CD14-positive monocyte (primary cell): ENCODE results near the gene ATRX. TPM values are rescaled to one million over a fixed set of nuclear protein-coding genes. Genes with fewer than 3 reads are reported as not detected.
"Not testable (repeated sequence)": the region's sequence is repeated elsewhere in the genome, so short reads cannot be mapped to it uniquely, and the experiment has no call there.

Source experiments
- DNase-seq, 3 donors: peaks; one replicate each; pipeline ENCODE4 v3.0.0-alpha.2; 2011 to 2022
- H2AFZ ChIP-seq: 2 replicates; pipeline ENCODE4 v1.6.0; 2012; ENCODE audit warnings: mild to moderate bottlenecking, low read depth, low read length, inconsistent platforms; ENCODE audit not compliant: insufficient read depth, poor library complexity, severe bottlenecking
- H3K27ac ChIP-seq, 2 donors: 1 replicate in 1 of 2; 2 replicates in 1 of 2; pipeline ENCODE4 v1.5.1; 2012 to 2013; ENCODE audit warnings: low read length in 2 of 2, control low read depth in 1 of 2, inconsistent platforms in 1 of 2, low read depth in 1 of 2, mild to moderate bottlenecking in 1 of 2
- H3K27me3 ChIP-seq, 2 donors: one replicate each; pipeline versions ENCODE4 v1.6.0 to v1.6.1; 2011 to 2013; ENCODE audit warnings: low read length in 2 of 2; ENCODE audit not compliant: control insufficient read depth in 2 of 2, insufficient read depth in 2 of 2
- H3K36me3 ChIP-seq, 2 donors: replicated peaks in 1 of 2; 1 replicate in 1 of 2; 2 replicates in 1 of 2; pipeline versions ENCODE4 v1.5.1 to v1.6.1; 2012 to 2013; ENCODE audit warnings: low read length in 2 of 2, control low read depth in 1 of 2, inconsistent platforms in 1 of 2, mild to moderate bottlenecking in 1 of 2; ENCODE audit not compliant: insufficient read depth in 2 of 2, control insufficient read depth in 1 of 2
- H3K4me1 ChIP-seq, 2 donors: 1 replicate in 1 of 2; 2 replicates in 1 of 2; pipeline versions ENCODE4 v1.5.1 to v1.6.1; 2012 to 2013; ENCODE audit warnings: low read length in 2 of 2, control low read depth in 1 of 2, inconsistent platforms in 1 of 2, mild to moderate bottlenecking in 1 of 2, moderate library complexity in 1 of 2; ENCODE audit not compliant: insufficient read depth in 2 of 2, control insufficient read depth in 1 of 2
- H3K4me2 ChIP-seq: replicated peaks from 2 replicates; pipeline ENCODE3; 2012; ENCODE audit warnings: low read length, moderate library complexity, mild to moderate bottlenecking; ENCODE audit not compliant: poor library complexity, severe bottlenecking; ENCODE audit errors: extremely low read depth
- H3K4me3 ChIP-seq, 3 experiments: fragments of 200-600 bp in 1 of 3; sonication (generic) in 1 of 3; replicated peaks in 1 of 3; 1 replicate in 2 of 3; 2 replicates in 1 of 3; pipeline ENCODE4 v1.5.1; 2011 to 2013; ENCODE audit warnings: low read length in 3 of 3, mild to moderate bottlenecking in 3 of 3, control low read depth in 2 of 3, low read depth in 2 of 3, inconsistent platforms in 1 of 3, moderate library complexity in 1 of 3
- H3K79me2 ChIP-seq: 2 replicates; pipeline ENCODE4 v1.6.0; 2012; ENCODE audit warnings: mild to moderate bottlenecking, control low read depth, inconsistent platforms, low read length, moderate library complexity; ENCODE audit not compliant: insufficient read depth
- H3K9ac ChIP-seq: 2 replicates; pipeline ENCODE4 v1.6.0; 2017; ENCODE audit warnings: low read length, mild to moderate bottlenecking; ENCODE audit not compliant: insufficient read depth, poor library complexity, severe bottlenecking
- H3K9me3 ChIP-seq, 2 donors: replicated peaks in 1 of 2; 1 replicate in 1 of 2; 2 replicates in 1 of 2; pipeline versions ENCODE4 v1.5.1 to v1.6.1; 2012 to 2013; ENCODE audit warnings: low read length in 2 of 2, control low read depth in 1 of 2; ENCODE audit not compliant: control insufficient read depth in 1 of 2, insufficient read depth in 1 of 2
- H4K20me1 ChIP-seq: 2 replicates; pipeline ENCODE4 v1.6.0; 2012; ENCODE audit warnings: mild to moderate bottlenecking, low read length, control low read depth, moderate library complexity; ENCODE audit not compliant: insufficient read depth
- H3K27ac Mint-ChIP-seq, 7 donors: one replicate each; pipeline ENCODE4 v1.8.0; 2020; ENCODE audit warnings: mild to moderate bottlenecking in 7 of 7, mixed read lengths in 7 of 7, moderate library complexity in 6 of 7, inconsistent platforms in 2 of 7
- H3K27me3 Mint-ChIP-seq, 3 donors: one replicate each; pipeline ENCODE4 v1.8.0; 2021 to 2022; ENCODE audit warnings: low read depth in 3 of 3, mild to moderate bottlenecking in 3 of 3, mixed read lengths in 3 of 3, moderate library complexity in 3 of 3, inconsistent platforms in 1 of 3
- H3K36me3 Mint-ChIP-seq, 2 donors: one replicate each; pipeline ENCODE4 v1.8.0; 2020; ENCODE audit warnings: mixed read lengths in 2 of 2, inconsistent platforms in 1 of 2, mild to moderate bottlenecking in 1 of 2
- H3K4me1 Mint-ChIP-seq: one replicate; pipeline ENCODE4 v1.8.0; 2020; ENCODE audit warnings: mild to moderate bottlenecking, mixed read lengths
- H3K4me3 Mint-ChIP-seq, 2 donors: one replicate each; pipeline ENCODE4 v1.8.0; 2020; ENCODE audit warnings: mild to moderate bottlenecking in 2 of 2, mixed read lengths in 2 of 2, moderate library complexity in 1 of 2
- H3K9me3 Mint-ChIP-seq, 7 donors: one replicate each; pipeline ENCODE4 v1.8.0; 2020 to 2022; ENCODE audit warnings: mixed read lengths in 7 of 7, mild to moderate bottlenecking in 6 of 7, moderate library complexity in 6 of 7, inconsistent platforms in 2 of 7
- CTCF ChIP-seq: fragments of 200-600 bp; IDR thresholded peaks from one replicate; pipeline ENCODE4 v1.8.0; 2022; ENCODE audit warnings: antibody characterized with exemption, mild to moderate bottlenecking
- WGBS: methylation state at CpG from one replicate; pipeline ENCODE4 v1.1.5; 2013; ENCODE audit warnings: missing lambda C conversion rate; ENCODE audit not compliant: insufficient coverage; 5-methylcytosine and 5-hydroxymethylcytosine counted together
- intact Hi-C, 2 donors: fragments of 100-400 bp; cut with micrococcal nuclease; formaldehyde crosslinking; loops; one replicate each; pipeline versions ENCODE4 v1.15.0 to v1.15.1; 2023
- polyA minus RNA-seq: library from RNA; depleted of rRNA, polyadenylated mRNA; stranded (reverse); fragments of >200 nt; gene quantifications from 2 replicates; pipeline ENCODE4 v1.2.3, GENCODE V29; 2012
- polyA plus RNA-seq, 3 donors: library from polyadenylated mRNA; depleted of rRNA in 1 of 3; unstranded in 2 of 3; stranded (reverse) in 1 of 3; fragments of 300-500 nt in 2 of 3; fragments of >200 nt in 1 of 3; fragmentation: Illumina TruSeq in 2 of 3; gene quantifications; 1 replicate in 2 of 3; 2 replicates in 1 of 3; pipeline ENCODE4 v1.2.3, GENCODE V29; 2012 to 2021
- total RNA-seq, 12 experiments: library from RNA in 1 of 12; stranded (reverse) in 1 of 12; fragments of 120-200 nt in 1 of 12; gene quantifications; one replicate each; pipeline ENCODE4 v1.2.4 and lab custom pipeline; 2013 to 2026; ENCODE audit warnings: mixed read lengths in 6 of 12, inconsistent platforms in 1 of 12

ATRX gene
- 38.7 TPM for total RNA-seq (2013)
- polyA plus RNA-seq (10 to 100 TPM in 2 of 3 donors, 1 to 10 TPM in 1; 8.6 to 18.3 (median 17.3) TPM), polyA minus RNA-seq (15.2 and 27.0 TPM in 2 replicates), total RNA-seq (lab: John Stamatoyannopoulos, UW) (48.7 to 154 (median 117) reads per million in 11 experiments)

- H3K36me3 ChIP-seq, result no peaks in the 10 kb centered on the region
- H3K9me3 ChIP-seq, result no peaks in the 10 kb centered on the region
- H3K27me3 ChIP-seq, result no peaks in the 10 kb centered on the region
- H3K79me2 ChIP-seq, result peaks cover 59% of the 10 kb centered on the region
- intact Hi-C loops, result loop anchor here in 1 of 2 donors (5.0 kb wide), 1 partner anchor 112 kb away; the partner anchor contains the start of genes COX7B and MAGT1
- peak within 1 kb of the TSS; percentile 98 to 99 (median 99) for H3K27ac Mint-ChIP-seq
- peaks cover 26% of the 10 kb centered on the region for H3K4me1 Mint-ChIP-seq
- peaks cover 0 to 6% (median 0%) of the 10 kb centered on the region in 7 donors for H3K9me3 Mint-ChIP-seq
- H3K36me3 Mint-ChIP-seq, result no peaks in the 10 kb centered on the region
- H3K27ac ChIP-seq, result peak within 1 kb of the TSS; percentile 94 to 96
- H3K4me3 Mint-ChIP-seq, result peak within 1 kb of the TSS; percentile 97 to 98
- no peak for TF ChIP-seq CTCF
- H3K4me3 ChIP-seq, result peak within 1 kb of the TSS; percentile 64 to 89 (median 83)
- peak; percentile 59 to 76 (median 72) for DNase-seq
- H3K4me2 ChIP-seq, result peak within 1 kb of the TSS; percentile 73
- peaks cover 3% of the 10 kb centered on the region for H4K20me1 ChIP-seq
- WGBS, result 0% methylated on average over 24 of the region's 61 CpGs
- H3K27me3 Mint-ChIP-seq, result peaks cover 0 to 3% (median 0%) of the 10 kb centered on the region in 3 donors
- peak within 1 kb of the TSS; percentile 71 for H2AFZ ChIP-seq
- H3K9ac ChIP-seq, result peak within 1 kb of the TSS; percentile 83
- H3K4me1 ChIP-seq, result peaks cover 23 to 25% of the 10 kb centered on the region in 2 donors
Observed at GRCh38 chrX:77785486-77786364, at the start of gene ATRX. ATRX (minus strand) TSS chrX:77786216; CDS start chrX:77786001, 215 bp downstream.

- DNase-seq, H2AFZ ChIP-seq, H3K9me3 ChIP-seq, H3K27ac Mint-ChIP-seq, H3K4me3 Mint-ChIP-seq, H3K4me2 ChIP-seq, H3K79me2 ChIP-seq, H3K4me1 Mint-ChIP-seq, H3K9ac ChIP-seq, H3K4me1 ChIP-seq, H3K27ac ChIP-seq, H3K27me3 ChIP-seq, intact Hi-C loops, H4K20me1 ChIP-seq, H3K27me3 Mint-ChIP-seq, H3K4me3 ChIP-seq, H3K9me3 Mint-ChIP-seq: not testable (repeated sequence)
- H3K36me3 ChIP-seq, result peaks cover 9 to 21% of the 10 kb centered on the region in 2 donors
- WGBS, result no CpG with 5 or more reads among the region's 5 CpGs
- H3K36me3 Mint-ChIP-seq, result peaks cover 17 to 23% of the 10 kb centered on the region in 2 donors
Observed at GRCh38 chrX:77831544-77831943, 45.5 kb upstream of the ATRX start.

GRCh38 chrX:77821989-77822388, 36.0 kb upstream of the ATRX start:
- H3K27me3 Mint-ChIP-seq, H3K4me2 ChIP-seq, H3K27ac ChIP-seq, H4K20me1 ChIP-seq, H3K9me3 ChIP-seq, H3K79me2 ChIP-seq, intact Hi-C loops, H3K4me1 ChIP-seq, H2AFZ ChIP-seq, H3K4me3 Mint-ChIP-seq, H3K4me3 ChIP-seq, H3K9ac ChIP-seq, H3K4me1 Mint-ChIP-seq, H3K27me3 ChIP-seq, DNase-seq: not testable (repeated sequence)
- Mint-ChIP-seq H3K27ac (peak overlapping the region in 1 of 7 donors; percentile 60), H3K9me3 (peaks cover 8 to 31% (median 9%) of the 10 kb centered on the region in 7 donors), H3K36me3 (peaks cover 8 to 17% of the 10 kb centered on the region in 2 donors)
- peaks cover 5 to 20% of the 10 kb centered on the region in 2 donors for H3K36me3 ChIP-seq
- WGBS, result no CpG with 5 or more reads among the region's 2 CpGs
